Breast epithelium (tissue), 4 donors: Measurements from ENCODE around the gene IL12RB2. TPM values are rescaled to one million over a fixed set of nuclear protein-coding genes. Genes with fewer than 3 reads are reported as not detected.
"Not testable (repeated sequence)": the region's sequence is repeated elsewhere in the genome, so short reads cannot be mapped to it uniquely, and the experiment has no call there.

Experiments used
- DNase-seq, 2 donors: peaks; one replicate each; pipeline ENCODE4 v3.0.0-alpha.2; 2019; ENCODE audit warnings: low spot score in 2 of 2
- H3K27ac ChIP-seq, 2 donors: fragments of 200-600 bp; sonication (generic) in 1 of 2; one replicate each; pipeline ENCODE4 v1.5.1; 2016 to 2019; ENCODE audit warnings: mild to moderate bottlenecking in 1 of 2
- H3K27me3 ChIP-seq, 2 donors: fragments of 200-600 bp; sonication (generic) in 1 of 2; one replicate each; pipeline versions ENCODE4 v1.5.1 to v1.6.0; 2017 to 2019; ENCODE audit warnings: control low read depth in 1 of 2, mild to moderate bottlenecking in 1 of 2
- H3K36me3 ChIP-seq: fragments of 200-600 bp; one replicate; pipeline ENCODE4 v1.5.1; 2019
- H3K4me1 ChIP-seq, 2 donors: fragments of 200-600 bp; sonication (generic); one replicate each; pipeline ENCODE4 v1.5.1; 2016 to 2019; ENCODE audit warnings: control low read depth in 1 of 2
- H3K4me3 ChIP-seq, 3 donors: fragments of 200-600 bp; sonication (generic); 1 replicate in 2 of 3; 2 replicates in 1 of 3; pipeline ENCODE4 v1.5.1; 2016 to 2019; ENCODE audit warnings: mild to moderate bottlenecking in 3 of 3, moderate library complexity in 2 of 3
- H3K9me3 ChIP-seq, 2 donors: fragments of 200-600 bp; sonication (generic) in 1 of 2; one replicate each; pipeline ENCODE4 v1.5.1; 2016 to 2019; ENCODE audit warnings: control low read depth in 1 of 2
- CTCF ChIP-seq, 3 donors: fragments of 450-650 bp; IDR thresholded peaks; one replicate each; pipeline ENCODE4 v1.5.1; 2016 to 2017; ENCODE audit warnings: antibody characterized with exemption in 3 of 3, mild to moderate bottlenecking in 3 of 3, moderate library complexity in 3 of 3
- POLR2A ChIP-seq: fragments of 450-650 bp; IDR thresholded peaks from one replicate; pipeline ENCODE4 v1.6.1; 2016; ENCODE audit warnings: antibody characterized with exemption, mild to moderate bottlenecking, moderate library complexity
- POLR2AphosphoS5 ChIP-seq, 3 donors: sonication (generic); formaldehyde crosslinking; IDR thresholded peaks; one replicate each; pipeline ENCODE4 v1.6.1; 2017; ENCODE audit warnings: antibody characterized with exemption in 3 of 3
- intact Hi-C: fragments of 100-400 bp; cut with DNase I; formaldehyde crosslinking; loops from one replicate; pipeline ENCODE4 v1.15.1; 2023; ENCODE audit warnings: low total_unique reads
- total RNA-seq, 3 donors: library from RNA; depleted of rRNA; stranded (reverse); fragments of >200 nt; gene quantifications; one replicate each; pipeline ENCODE4 v1.1.0, GENCODE V29; 2016

The IL12RB2 gene
- total RNA-seq, 3 donors from 2014 or later: 0.33 to 5.1 (median 0.59) TPM

DNA sequence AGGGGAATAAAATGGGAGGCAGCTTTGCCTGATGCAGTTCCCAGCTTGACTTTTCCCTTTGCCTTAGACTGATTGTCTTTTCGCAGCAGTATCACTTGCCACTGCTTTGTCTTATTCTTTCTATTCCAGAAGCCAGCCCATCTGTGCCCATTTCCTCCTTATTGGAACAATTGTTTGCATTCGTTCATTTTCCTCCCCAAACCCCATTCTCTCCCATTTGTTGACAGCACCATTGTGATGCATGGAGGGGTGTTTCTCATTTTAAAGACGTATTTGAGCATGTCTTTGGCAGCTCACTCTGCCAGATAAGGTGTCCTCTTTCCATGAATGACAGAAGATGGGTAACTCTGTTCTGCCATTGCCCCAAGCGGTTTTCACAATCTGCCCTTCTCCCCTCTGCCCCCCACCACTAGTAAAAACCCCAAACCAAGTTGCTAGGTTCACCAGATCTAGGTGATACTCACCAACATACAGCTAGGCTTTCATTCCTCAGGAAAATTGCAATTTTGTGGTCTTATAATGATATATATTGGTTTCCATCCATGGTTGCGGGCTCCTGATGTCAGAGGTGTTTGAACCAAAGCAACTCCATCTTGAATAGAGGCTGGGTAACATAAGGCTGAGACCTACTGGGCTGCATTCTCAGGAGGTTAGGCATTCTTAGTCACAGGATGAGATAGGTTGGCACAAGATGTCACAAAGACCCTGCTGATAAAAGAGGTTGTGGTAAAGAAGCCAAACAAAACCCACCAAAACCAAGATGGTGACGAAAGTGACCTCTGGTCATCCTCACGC is 91.7 kb downstream of the IL12RB2 start:
- intact Hi-C loops: no loop called here
- Histone ChIP-seq H3K27me3 (no peaks in the 10 kb centered on the region), H3K36me3 (no peaks in the 10 kb centered on the region), H3K4me3 (no peak overlapping the region), H3K4me1 (no peaks in the 10 kb centered on the region), H3K9me3 (no peaks in the 10 kb centered on the region), H3K27ac (no peak overlapping the region)
- DNase-seq: no peak
- no peak for TF ChIP-seq CTCF (IDR thresholded peaks at IDR 0.05)
- TF ChIP-seq POLR2AphosphoS5 (IDR thresholded peaks at IDR 0.05): no peak
- TF ChIP-seq POLR2A: no peak

DNA sequence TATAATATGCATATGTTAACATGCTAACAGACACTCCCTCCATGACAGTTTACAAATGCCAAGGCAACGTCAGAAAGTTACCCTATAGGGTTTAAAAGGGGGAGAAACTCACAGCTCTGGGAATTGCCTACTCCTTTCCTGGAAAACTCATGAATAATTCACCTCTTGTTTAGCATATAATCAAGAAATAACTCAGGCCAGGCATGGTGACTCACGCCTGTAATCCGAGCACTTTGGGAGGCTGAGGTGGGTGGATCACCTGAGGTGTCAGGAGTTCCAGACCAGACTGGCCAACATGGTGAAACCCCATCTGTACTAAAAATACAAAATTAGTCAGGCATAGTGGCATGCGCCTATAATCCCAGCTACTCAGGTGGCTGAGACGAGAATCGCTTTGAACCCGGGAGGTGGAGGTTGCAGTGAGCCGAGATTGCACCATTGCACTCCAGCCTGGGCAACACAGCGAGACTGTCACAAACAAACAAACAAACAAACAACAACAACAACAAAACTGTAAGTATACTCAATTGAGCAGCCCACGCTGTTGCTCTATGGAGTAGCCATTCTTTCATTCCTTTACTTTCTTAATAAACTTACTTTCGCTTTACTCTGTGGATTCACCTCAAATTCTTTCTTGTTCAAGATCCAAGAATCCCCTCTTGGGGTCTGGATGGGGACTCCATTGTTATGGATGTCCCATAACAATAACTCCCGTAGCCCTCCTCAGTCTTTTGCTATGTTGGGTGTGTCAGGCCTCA is 92.5 kb downstream of the IL12RB2 start:
- DNase-seq, H3K27me3 ChIP-seq, H3K36me3 ChIP-seq, H3K4me3 ChIP-seq, H3K4me1 ChIP-seq, H3K27ac ChIP-seq, intact Hi-C loops, H3K9me3 ChIP-seq: not testable (repeated sequence)

DNA sequence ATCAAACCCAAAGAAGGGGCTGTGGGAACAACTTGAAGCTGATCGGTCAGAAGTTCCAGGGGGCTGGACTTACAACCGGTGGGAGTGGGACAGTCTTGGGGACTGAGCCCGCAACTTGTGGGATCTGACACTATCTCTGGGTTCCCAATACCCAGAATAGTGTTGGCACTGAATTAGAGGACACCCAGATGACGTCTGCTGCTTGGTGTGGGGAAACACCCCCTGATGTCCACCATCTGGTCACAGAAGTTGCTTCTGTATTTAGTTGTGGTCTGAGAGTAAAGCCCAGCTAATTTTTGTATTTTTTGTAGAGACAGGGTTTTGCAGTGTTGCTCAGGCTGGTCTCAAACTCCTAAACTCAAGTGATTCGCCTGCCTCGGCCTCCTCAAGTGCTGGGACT is 93.8 kb downstream of the IL12RB2 start:
- H3K27me3 ChIP-seq: no peaks in the 10 kb centered on the region
- H3K4me3 ChIP-seq: no peak overlapping the region
- no peak for DNase-seq
- no peak overlapping the region for H3K27ac ChIP-seq
- TF ChIP-seq POLR2AphosphoS5 (IDR thresholded peaks at IDR 0.05) (no peak), POLR2A (no peak), CTCF (IDR thresholded peaks at IDR 0.05) (no peak)
- H3K4me1 ChIP-seq: no peaks in the 10 kb centered on the region
- intact Hi-C loops: no loop called here
- H3K9me3 ChIP-seq: no peaks in the 10 kb centered on the region
- H3K36me3 ChIP-seq: no peaks in the 10 kb centered on the region

DNA sequence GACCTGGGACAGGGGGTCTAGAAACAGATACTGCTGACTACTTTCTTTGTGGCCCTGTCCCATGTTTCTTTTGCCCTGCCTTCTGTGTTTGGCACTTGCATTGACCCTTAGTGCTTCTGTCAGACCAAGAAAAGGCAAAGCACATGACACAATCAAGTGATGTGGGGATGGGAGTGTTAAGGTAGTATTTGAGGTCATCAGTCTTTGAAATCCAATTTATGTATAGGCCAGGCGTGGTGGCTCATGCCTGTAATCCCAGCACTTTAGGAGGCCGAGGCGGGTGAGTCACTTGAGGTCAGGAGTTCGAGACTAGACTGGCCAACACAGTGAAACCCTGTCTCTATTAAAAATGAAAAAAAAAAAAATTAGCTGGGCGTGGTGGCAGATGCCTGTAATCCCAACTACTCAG is 96.5 kb downstream of the IL12RB2 start:
- Histone ChIP-seq H3K4me3 (no peak overlapping the region), H3K27me3 (no peaks in the 10 kb centered on the region), H3K27ac (no peak overlapping the region), H3K9me3 (no peaks in the 10 kb centered on the region), H3K36me3 (no peaks in the 10 kb centered on the region), H3K4me1 (no peaks in the 10 kb centered on the region)
- intact Hi-C loops: no loop called here
- TF ChIP-seq POLR2AphosphoS5 (IDR thresholded peaks at IDR 0.05): no peak
- TF ChIP-seq POLR2A: no peak
- TF ChIP-seq CTCF (IDR thresholded peaks at IDR 0.05): no peak
- no peak for DNase-seq

DNA sequence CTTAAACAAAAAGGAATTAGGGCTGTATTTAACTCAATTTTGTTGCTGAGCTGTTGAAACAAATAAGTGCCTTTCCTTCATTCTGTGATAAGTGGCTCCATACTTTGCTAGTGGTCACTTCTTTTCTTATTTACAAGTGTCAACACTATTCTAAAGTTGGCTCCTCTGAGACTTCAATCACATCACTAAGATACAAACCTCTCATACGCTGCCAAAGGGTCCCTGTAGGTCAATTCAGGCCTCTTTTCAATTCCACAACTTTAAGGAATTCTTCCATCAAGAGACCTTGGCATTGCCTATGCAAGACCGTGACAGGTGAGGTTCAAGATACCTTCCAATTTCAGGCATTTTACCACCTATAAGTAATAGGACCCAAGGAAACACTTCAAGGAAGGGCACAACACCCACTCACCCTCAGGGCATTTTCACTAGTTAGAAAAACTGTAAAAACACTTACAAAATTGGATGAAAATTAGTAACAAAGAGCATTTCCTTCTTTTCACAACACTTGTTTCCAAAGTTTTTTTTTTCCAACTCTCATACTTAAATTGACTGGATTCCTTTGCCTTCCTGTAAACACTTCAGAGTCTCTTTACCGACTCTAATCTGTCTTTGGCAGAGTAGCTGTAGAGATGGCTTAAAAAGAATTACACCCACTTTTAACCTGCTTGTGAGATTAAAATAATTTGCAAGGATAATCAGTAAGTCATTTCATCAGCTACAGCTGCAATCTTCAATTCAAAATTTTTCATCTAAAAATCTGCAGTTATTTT is 98.0 kb downstream of the IL12RB2 start:
- Histone ChIP-seq H3K4me1 (no peaks in the 10 kb centered on the region), H3K36me3 (no peaks in the 10 kb centered on the region), H3K27ac (no peak overlapping the region), H3K4me3 (no peak overlapping the region), H3K27me3 (no peaks in the 10 kb centered on the region), H3K9me3 (no peaks in the 10 kb centered on the region)
- intact Hi-C loops: no loop called here
- TF ChIP-seq POLR2AphosphoS5 (IDR thresholded peaks at IDR 0.05): no peak
- no peak for TF ChIP-seq POLR2A
- TF ChIP-seq CTCF (IDR thresholded peaks at IDR 0.05): no peak
- DNase-seq: no peak
